ENCODE measurements around the gene EFCAB12.
A peak's percentile ranks its signal among the peaks of the same experiment; 100 is the strongest.
"Not testable (repeated sequence)": the region's sequence is repeated elsewhere in the genome, so short reads cannot be mapped to it uniquely, and the experiment has no call there.

Gene EFCAB12

GRCh38 chr3:129421236-129421883 lies 7.1 kb downstream of the EFCAB12 start:
- DNase-seq (ENCODE audit: low read depth in 2 of 2): no peak

- no peak for DNase-seq (ENCODE audit: low read depth in 2 of 2)
Observed at GRCh38 chr3:129419476-129419875, 9.0 kb downstream of the EFCAB12 start.

- DNase-seq (ENCODE audit: low read depth in 2 of 2): no peak
Observed at GRCh38 chr3:129418041-129418973, 10.1 kb downstream of the EFCAB12 start.

GRCh38 chr3:129417326-129417725 lies 11.1 kb downstream of the EFCAB12 start:
- DNase-seq (ENCODE audit: low read depth in 2 of 2): no peak

- DNase-seq (ENCODE audit: low read depth in 2 of 2): no peak
Observed at GRCh38 chr3:129416415-129416814, 12.0 kb downstream of the EFCAB12 start.

GRCh38 chr3:129415830-129416229 lies 12.6 kb downstream of the EFCAB12 start:
- DNase-seq (ENCODE audit: low read depth in 2 of 2): no peak

- DNase-seq (ENCODE audit: low read depth in 2 of 2): no peak
Observed at GRCh38 chr3:129415378-129415777, 13.1 kb downstream of the EFCAB12 start.

GRCh38 chr3:129413687-129414506 lies 14.5 kb downstream of the EFCAB12 start:
- no peak for DNase-seq (ENCODE audit: low read depth in 2 of 2)

- not testable (repeated sequence) for DNase-seq (ENCODE audit: low read depth in 2 of 2)
Observed at GRCh38 chr3:129413238-129413637, 15.2 kb downstream of the EFCAB12 start.

- DNase-seq (ENCODE audit: low read depth in 2 of 2): no peak
Observed at GRCh38 chr3:129412542-129413198, 15.8 kb downstream of the EFCAB12 start.

- DNase-seq (ENCODE audit: low read depth in 2 of 2): no peak
Observed at GRCh38 chr3:129410971-129411370, 17.5 kb downstream of the EFCAB12 start.

- no peak for DNase-seq (ENCODE audit: low read depth in 2 of 2)
Observed at GRCh38 chr3:129409541-129409940, 18.9 kb downstream of the EFCAB12 start.

GRCh38 chr3:129404610-129405009 lies 23.8 kb downstream of the EFCAB12 start:
- DNase-seq (ENCODE audit: low read depth in 2 of 2): no peak

GRCh38 chr3:129404130-129404529 lies 24.3 kb downstream of the EFCAB12 start:
- DNase-seq (ENCODE audit: low read depth in 2 of 2): no peak

GRCh38 chr3:129403450-129403849 lies 25.0 kb downstream of the EFCAB12 start:
- no peak for DNase-seq (ENCODE audit: low read depth in 2 of 2)

GRCh38 chr3:129402616-129403015 lies 25.8 kb downstream of the EFCAB12 start:
- no peak for DNase-seq (ENCODE audit: low read depth in 2 of 2)

- DNase-seq (ENCODE audit: low read depth in 2 of 2): no peak
Observed at GRCh38 chr3:129402210-129402609, 26.2 kb downstream of the EFCAB12 start.

GRCh38 chr3:129399895-129400357 lies 28.5 kb downstream of the EFCAB12 start:
- DNase-seq (ENCODE audit: low read depth in 2 of 2): no peak

GRCh38 chr3:129399145-129399894 lies 29.1 kb downstream of the EFCAB12 start:
- peak; percentile 35 to 55 for DNase-seq (ENCODE audit: low read depth in 2 of 2)

GRCh38 chr3:129398803-129399144 lies 29.7 kb downstream of the EFCAB12 start:
- DNase-seq (ENCODE audit: low read depth in 2 of 2): no peak

All from stimulated activated CD8-positive, alpha-beta memory T cell treated with anti-CD3 and anti-CD28 coated beads, Interleukin-15, amount 100 ng/mL, for 4 hours (primary cell).